Measurements from ENCODE around the gene POLRMT. TPM values are rescaled to one million over a fixed set of nuclear protein-coding genes. Genes with fewer than 3 reads are reported as not detected.

The POLRMT gene
- total RNA-seq, 4 donors from 2014 or later, result 43.9 to 83.4 (median 73.8) TPM

GRCh38 chr19:644789-645188 is 11.5 kb upstream of the POLRMT start:
- no peaks in the 10 kb centered on the region for H3K27me3 ChIP-seq
- no peak for DNase-seq
- H3K4me3 ChIP-seq, result no peak overlapping the region
- no peaks in the 10 kb centered on the region for H3K4me1 ChIP-seq
- H3K36me3 ChIP-seq, result peaks cover 0 to 38% of the 10 kb centered on the region in 2 donors
- H3K9me3 ChIP-seq, result no peaks in the 10 kb centered on the region
- no peak overlapping the region for H3K27ac ChIP-seq
- TF ChIP-seq POLR2A (IDR thresholded peaks at IDR 0.05), result no peak
- TF ChIP-seq, protein P1, sequence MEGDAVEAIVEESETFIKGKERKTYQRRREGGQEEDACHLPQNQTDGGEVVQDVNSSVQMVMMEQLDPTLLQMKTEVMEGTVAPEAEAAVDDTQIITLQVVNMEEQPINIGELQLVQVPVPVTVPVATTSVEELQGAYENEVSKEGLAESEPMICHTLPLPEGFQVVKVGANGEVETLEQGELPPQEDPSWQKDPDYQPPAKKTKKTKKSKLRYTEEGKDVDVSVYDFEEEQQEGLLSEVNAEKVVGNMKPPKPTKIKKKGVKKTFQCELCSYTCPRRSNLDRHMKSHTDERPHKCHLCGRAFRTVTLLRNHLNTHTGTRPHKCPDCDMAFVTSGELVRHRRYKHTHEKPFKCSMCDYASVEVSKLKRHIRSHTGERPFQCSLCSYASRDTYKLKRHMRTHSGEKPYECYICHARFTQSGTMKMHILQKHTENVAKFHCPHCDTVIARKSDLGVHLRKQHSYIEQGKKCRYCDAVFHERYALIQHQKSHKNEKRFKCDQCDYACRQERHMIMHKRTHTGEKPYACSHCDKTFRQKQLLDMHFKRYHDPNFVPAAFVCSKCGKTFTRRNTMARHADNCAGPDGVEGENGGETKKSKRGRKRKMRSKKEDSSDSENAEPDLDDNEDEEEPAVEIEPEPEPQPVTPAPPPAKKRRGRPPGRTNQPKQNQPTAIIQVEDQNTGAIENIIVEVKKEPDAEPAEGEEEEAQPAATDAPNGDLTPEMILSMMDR (IDR thresholded peaks at IDR 0.05 in 4 of 5, conservative IDR thresholded peaks at IDR 0.05 in 1 of 5), result no peak
- no peak for ATAC-seq
- intact Hi-C loops (cut with DNase I; ENCODE audit: low total_unique reads) (no loop called here), in situ Hi-C loops (cut with MboI; ENCODE audit: low sequenced_read_pairs in 4 of 4) (no loop called here)

DNA sequence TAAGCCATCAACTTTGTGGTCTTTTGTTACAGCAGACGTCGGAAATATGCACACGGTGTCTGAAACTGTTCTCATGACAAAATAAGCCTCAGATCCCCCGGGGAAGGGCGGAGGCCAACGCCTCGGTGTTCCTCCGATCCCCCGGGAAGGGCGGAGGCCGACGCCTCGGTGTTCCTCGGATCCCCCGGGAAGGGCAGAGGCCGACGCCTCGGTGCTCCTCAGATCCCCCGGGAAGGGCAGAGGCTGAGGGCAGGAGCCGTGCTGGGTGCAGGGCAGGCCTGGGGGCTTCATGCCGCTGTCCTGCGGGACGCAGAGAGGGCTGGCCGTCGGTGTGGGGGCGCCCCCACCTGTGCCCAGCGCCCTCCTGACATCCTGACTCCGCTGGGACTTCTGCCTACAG is 11.0 kb upstream of the POLRMT start:
- TF ChIP-seq POLR2A (IDR thresholded peaks at IDR 0.05), result no peak
- TF ChIP-seq, protein P1 (IDR thresholded peaks at IDR 0.05 in 4 of 5, conservative IDR thresholded peaks at IDR 0.05 in 1 of 5), result no peak
- no peaks in the 10 kb centered on the region for H3K9me3 ChIP-seq
- no peak overlapping the region for H3K27ac ChIP-seq
- H3K4me1 ChIP-seq, result peaks cover 0 to 1% of the 10 kb centered on the region in 2 donors
- H3K36me3 ChIP-seq, result peaks cover 0 to 36% of the 10 kb centered on the region in 2 donors
- in situ Hi-C loops (cut with MboI; ENCODE audit: low sequenced_read_pairs in 4 of 4), result no loop called here
- no peaks in the 10 kb centered on the region for H3K27me3 ChIP-seq
- no peak for DNase-seq
- intact Hi-C loops (cut with DNase I; ENCODE audit: low total_unique reads), result no loop called here
- no peak for ATAC-seq
- no peak overlapping the region for H3K4me3 ChIP-seq

DNA sequence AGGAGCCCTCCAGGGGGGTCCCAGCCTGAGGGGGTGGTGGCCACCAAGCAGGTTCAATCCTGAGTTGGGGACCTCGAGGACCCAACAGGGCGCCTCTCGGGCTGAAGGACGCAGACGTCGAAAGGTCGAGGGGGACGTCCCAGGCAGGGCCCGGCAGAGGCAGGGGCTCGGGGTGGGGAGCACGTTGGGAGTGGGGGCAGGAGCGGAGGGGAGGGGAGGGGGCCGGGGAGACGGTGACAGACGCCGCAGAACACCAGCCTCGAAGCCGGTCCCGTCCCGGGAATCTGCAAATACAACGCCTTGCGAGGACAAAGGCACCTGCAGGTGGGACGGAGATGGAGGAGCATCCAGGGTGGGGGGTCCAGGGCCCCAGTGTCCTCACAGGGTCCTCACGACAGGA is 10.4 kb upstream of the POLRMT start:
- H3K4me3 ChIP-seq, result no peak overlapping the region
- H3K9me3 ChIP-seq, result no peaks in the 10 kb centered on the region
- no peak overlapping the region for H3K27ac ChIP-seq
- in situ Hi-C loops (cut with MboI; ENCODE audit: low sequenced_read_pairs in 4 of 4), result no loop called here
- DNase-seq (no peak), ATAC-seq (no peak)
- peaks cover 0 to 30% of the 10 kb centered on the region in 2 donors for H3K36me3 ChIP-seq
- TF ChIP-seq, protein P1 (IDR thresholded peaks at IDR 0.05 in 4 of 5, conservative IDR thresholded peaks at IDR 0.05 in 1 of 5), result no peak
- TF ChIP-seq POLR2A (IDR thresholded peaks at IDR 0.05), result no peak
- H3K4me1 ChIP-seq, result peaks cover 0 to 8% of the 10 kb centered on the region in 2 donors
- intact Hi-C loops (cut with DNase I; ENCODE audit: low total_unique reads), result no loop called here
- H3K27me3 ChIP-seq, result no peaks in the 10 kb centered on the region

DNA sequence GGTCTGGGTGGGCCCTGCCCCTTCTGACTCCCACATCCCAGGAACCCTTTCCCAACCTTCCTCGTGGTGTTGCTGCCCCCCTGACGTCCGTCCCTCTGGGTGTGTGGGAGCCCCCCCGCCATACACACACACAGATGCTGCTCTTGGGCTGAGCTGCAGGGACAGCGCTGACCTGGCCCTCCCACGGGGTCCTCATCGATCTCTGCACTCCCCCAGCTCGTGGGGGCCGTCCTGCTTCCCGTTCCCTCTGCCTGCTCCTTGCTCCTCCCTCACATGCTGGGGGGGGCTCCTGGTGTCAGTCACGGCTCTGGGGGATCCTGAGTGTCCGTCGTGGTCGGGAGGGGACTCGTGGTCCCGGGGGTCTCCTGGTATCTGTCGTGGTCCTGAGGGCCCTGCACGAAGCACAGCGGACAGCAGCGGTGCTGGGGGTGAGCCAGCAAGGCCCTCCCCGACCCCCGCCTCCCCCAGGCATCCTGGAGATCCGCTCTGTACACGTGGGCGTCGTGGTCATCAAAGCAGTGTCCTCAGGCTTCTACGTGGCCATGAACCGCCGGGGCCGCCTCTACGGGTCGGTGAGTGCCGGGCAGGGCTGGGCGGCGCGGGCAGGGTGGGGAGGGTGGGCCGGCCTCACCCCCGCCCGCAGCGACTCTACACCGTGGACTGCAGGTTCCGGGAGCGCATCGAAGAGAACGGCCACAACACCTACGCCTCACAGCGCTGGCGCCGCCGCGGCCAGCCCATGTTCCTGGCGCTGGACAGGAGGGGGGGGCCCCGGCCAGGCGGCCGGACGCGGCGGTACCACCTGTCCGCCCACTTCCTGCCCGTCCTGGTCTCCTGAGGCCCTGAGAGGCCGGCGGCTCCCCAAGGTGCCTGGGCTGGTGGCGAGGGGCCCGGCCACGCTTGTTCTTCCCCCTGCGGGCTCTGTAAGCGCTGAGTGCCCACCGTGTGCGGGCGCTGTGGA is 9.7 kb upstream of the POLRMT start:
- Histone ChIP-seq H3K9me3 (no peaks in the 10 kb centered on the region), H3K4me3 (no peak overlapping the region), H3K27me3 (no peaks in the 10 kb centered on the region), H3K4me1 (peaks cover 0 to 9% of the 10 kb centered on the region in 2 donors), H3K27ac (no peak overlapping the region), H3K36me3 (peaks cover 0 to 23% of the 10 kb centered on the region in 2 donors)
- no peak for DNase-seq
- ATAC-seq, result no peak
- in situ Hi-C loops (cut with MboI; ENCODE audit: low sequenced_read_pairs in 4 of 4) (no loop called here), intact Hi-C loops (cut with DNase I; ENCODE audit: low total_unique reads) (no loop called here)
- no peak for TF ChIP-seq POLR2A (IDR thresholded peaks at IDR 0.05)
- TF ChIP-seq, protein P1 (IDR thresholded peaks at IDR 0.05 in 4 of 5, conservative IDR thresholded peaks at IDR 0.05 in 1 of 5), result no peak
